ENCODE results near the gene HTATIP2. TPM values are rescaled to one million over a fixed set of nuclear protein-coding genes. Genes with fewer than 3 reads are reported as not detected.

Gene HTATIP2
- total and polyA plus RNA-seq, 9 of the 15 experiments (the other 6 are each of a cell fraction or from before 2014, with no cell fraction given) = 48.3 to 90.9 (median 64.4) TPM

DNA sequence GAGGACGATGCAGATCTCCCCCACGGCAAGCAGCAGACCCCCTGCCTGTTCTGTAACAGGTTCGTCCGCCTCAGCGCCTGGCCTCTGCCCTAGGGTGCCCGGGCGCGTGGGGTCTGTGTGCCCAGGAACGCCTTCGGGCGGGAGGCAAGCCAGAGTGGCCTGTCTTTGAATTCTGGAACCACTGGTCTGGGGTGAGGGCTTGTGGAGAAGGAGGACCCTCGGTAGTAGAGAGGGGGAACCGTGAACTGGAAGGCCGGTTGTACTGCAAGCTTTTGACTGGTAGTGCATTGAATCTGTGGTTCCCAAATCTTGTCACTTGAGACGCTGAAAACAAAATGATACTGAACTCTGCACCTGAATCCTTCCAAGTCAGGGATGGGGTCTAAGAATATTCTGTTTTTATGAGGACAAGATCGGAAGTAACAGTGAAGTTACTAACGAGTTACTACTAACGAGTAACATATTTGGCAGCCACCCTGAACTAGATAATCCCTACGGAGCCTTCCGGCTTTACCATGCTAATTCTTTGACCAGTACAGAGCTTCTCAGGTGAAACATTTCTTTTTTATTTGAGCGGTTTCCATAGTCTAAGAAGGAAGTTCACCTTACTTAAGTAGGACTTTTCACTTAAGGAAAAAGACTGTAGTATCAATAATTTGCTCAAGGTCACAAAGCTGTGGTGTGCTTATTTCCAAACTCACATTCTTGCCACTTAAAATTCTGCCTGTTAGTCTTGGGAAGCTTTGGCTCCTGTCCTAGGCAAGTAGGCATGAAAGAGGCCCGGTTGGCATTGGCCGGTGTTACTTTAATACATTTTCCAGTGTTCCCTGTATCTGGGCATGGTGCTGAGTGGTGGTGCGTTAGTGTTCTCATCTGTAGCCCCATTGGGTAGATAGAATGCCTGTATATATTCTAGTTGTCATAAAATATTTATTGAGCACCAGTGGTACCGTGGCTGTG is 24.9 kb downstream of the HTATIP2 start:
- Histone ChIP-seq H3K27ac (ENCODE audit: extremely low read depth, low read depth, low read length) (peak overlapping the region; percentile 96), H4K20me1 (replicated peaks; ENCODE audit: control insufficient read depth, insufficient read depth, low read length) (no peaks in the 10 kb centered on the region), H3K9me1 (ENCODE audit: control insufficient read depth, insufficient read depth, low read length) (no peaks in the 10 kb centered on the region), H3K4me3 (peak overlapping the region; percentile 91), H3K36me3 (ENCODE audit: control insufficient read depth, insufficient read depth, low read length) (peaks cover 45% of the 10 kb centered on the region), H3K79me2 (ENCODE audit: control insufficient read depth, insufficient read depth, low read length) (peaks cover 32% of the 10 kb centered on the region), H2AFZ (ENCODE audit: low read depth, low read length) (peak overlapping the region; percentile 100), H3K9me3 (replicated peaks; ENCODE audit: control insufficient read depth, insufficient read depth, low read depth, low read length) (no peaks in the 10 kb centered on the region), H3K4me1 (replicated peaks in 1 of 2; ENCODE audit: control insufficient read depth in 2 of 2, insufficient read depth in 2 of 2, low read length in 2 of 2) (peaks cover 0 to 10% of the 10 kb centered on the region in 2 experiments; a peak in 2 of 5 replicates), H3K9ac (ENCODE audit: insufficient read depth in 1 of 2, low read depth in 2 of 2, low read length in 2 of 2) (peak overlapping the region; percentile 95 to 97), H3K4me2 (ENCODE audit: insufficient read depth, low read length) (peak overlapping the region; percentile 96), H3K27me3 (ENCODE audit: control insufficient read depth in 2 of 2, insufficient read depth in 2 of 2, low read length in 2 of 2) (no peaks in the 10 kb centered on the region)
- in situ Hi-C loops (cut with MboI) (loop anchor here (10.0 kb wide), 1 partner anchor 216 kb away; no protein-coding TSS in a partner anchor), intact Hi-C loops (cut with micrococcal nuclease) (loop anchor here (5.0 kb wide), 3 partner anchors 54 to 224 kb away; partner anchors contain the start of gene SLC6A5)
- TSS peak; percentile 49 for BruUV-seq (replicated peaks)
- peak in 2 of 4 experiments; percentile 18 to 30 for DNase-seq (ENCODE audit: extremely low read depth in 1 of 4, low spot score in 3 of 4)
- ATAC-seq = peak; percentile 58
- CTCF ChIA-PET (ENCODE audit: low intra/inter-chr PET ratio) = interaction anchor here (1.5 to 1.8 kb wide), 2 partner anchors 55 to 222 kb away, joined by 5 to 8 read pairs; no protein-coding TSS in a partner anchor
- WGBS (ENCODE audit: insufficient coverage, low coverage, missing lambda C conversion rate) = 2% methylated on average over 25 of the region's 25 CpGs
- POLR2A ChIA-PET = interaction anchor here (0.7 to 1.8 kb wide), 4 partner anchors 9 to 221 kb away, joined by 3 to 5 read pairs (median 3); no protein-coding TSS in a partner anchor
- FAIRE-seq = peak; percentile 72
- TF ChIP-seq LARP7 (IDR thresholded peaks at IDR 0.05) (no peak), HDAC2 (IDR thresholded peaks at IDR 0.05) (0 out of 2 replicates have a peak, but pooled peaks have one; percentile 4), RAD51 (IDR thresholded peaks at IDR 0.05; ENCODE audit: borderline replicate concordance, low read depth) (no peak), TBL1XR1 (IDR thresholded peaks at IDR 0.05; ENCODE audit: low read length in 2 of 2) (no peak), ZNF143 (CRISPR knock-in tag; IDR thresholded peaks at IDR 0.05) (no peak), GABPB1 (CRISPR knock-in tag; IDR thresholded peaks at IDR 0.05) (no peak), ZNF253 (CRISPR knock-in tag; conservative IDR thresholded peaks at IDR 0.05) (no peak), SMAD2 (IDR thresholded peaks at IDR 0.05; ENCODE audit: low read depth, low read length) (no peak), CAMTA2 (CRISPR knock-in tag; conservative IDR thresholded peaks at IDR 0.05) (no peak), KAT7 (CRISPR knock-in tag; IDR thresholded peaks at IDR 0.05; ENCODE audit: borderline replicate concordance) (no peak), MCM5 (IDR thresholded peaks at IDR 0.05; ENCODE audit: low read depth) (no peak), XRCC3 (IDR thresholded peaks at IDR 0.05) (no peak), SETDB1 (IDR thresholded peaks at IDR 0.05; ENCODE audit: low read length) (no peak), FOXA3 (CRISPR knock-in tag; conservative IDR thresholded peaks at IDR 0.05 in 1 of 2, IDR thresholded peaks at IDR 0.05 in 1 of 2) (peak in 1 of 2 experiments; percentile 61; a peak in 1 of 4 replicates), CEBPG (CRISPR knock-in tag; IDR thresholded peaks at IDR 0.05) (0 out of 2 replicates have a peak, but pooled peaks have one; percentile 5), CEBPG (tag; conservative IDR thresholded peaks at IDR 0.05 in 1 of 2, IDR thresholded peaks at IDR 0.05 in 1 of 2) (no peak)
- TF ChIP-seq, protein P1, sequence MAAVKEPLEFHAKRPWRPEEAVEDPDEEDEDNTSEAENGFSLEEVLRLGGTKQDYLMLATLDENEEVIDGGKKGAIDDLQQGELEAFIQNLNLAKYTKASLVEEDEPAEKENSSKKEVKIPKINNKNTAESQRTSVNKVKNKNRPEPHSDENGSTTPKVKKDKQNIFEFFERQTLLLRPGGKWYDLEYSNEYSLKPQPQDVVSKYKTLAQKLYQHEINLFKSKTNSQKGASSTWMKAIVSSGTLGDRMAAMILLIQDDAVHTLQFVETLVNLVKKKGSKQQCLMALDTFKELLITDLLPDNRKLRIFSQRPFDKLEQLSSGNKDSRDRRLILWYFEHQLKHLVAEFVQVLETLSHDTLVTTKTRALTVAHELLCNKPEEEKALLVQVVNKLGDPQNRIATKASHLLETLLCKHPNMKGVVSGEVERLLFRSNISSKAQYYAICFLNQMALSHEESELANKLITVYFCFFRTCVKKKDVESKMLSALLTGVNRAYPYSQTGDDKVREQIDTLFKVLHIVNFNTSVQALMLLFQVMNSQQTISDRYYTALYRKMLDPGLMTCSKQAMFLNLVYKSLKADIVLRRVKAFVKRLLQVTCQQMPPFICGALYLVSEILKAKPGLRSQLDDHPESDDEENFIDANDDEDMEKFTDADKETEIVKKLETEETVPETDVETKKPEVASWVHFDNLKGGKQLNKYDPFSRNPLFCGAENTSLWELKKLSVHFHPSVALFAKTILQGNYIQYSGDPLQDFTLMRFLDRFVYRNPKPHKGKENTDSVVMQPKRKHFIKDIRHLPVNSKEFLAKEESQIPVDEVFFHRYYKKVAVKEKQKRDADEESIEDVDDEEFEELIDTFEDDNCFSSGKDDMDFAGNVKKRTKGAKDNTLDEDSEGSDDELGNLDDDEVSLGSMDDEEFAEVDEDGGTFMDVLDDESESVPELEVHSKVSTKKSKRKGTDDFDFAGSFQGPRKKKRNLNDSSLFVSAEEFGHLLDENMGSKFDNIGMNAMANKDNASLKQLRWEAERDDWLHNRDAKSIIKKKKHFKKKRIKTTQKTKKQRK (IDR thresholded peaks at IDR 0.05; ENCODE audit: borderline replicate concordance, low read depth, low read length) = no peak
- TF ChIP-seq, protein P2, sequence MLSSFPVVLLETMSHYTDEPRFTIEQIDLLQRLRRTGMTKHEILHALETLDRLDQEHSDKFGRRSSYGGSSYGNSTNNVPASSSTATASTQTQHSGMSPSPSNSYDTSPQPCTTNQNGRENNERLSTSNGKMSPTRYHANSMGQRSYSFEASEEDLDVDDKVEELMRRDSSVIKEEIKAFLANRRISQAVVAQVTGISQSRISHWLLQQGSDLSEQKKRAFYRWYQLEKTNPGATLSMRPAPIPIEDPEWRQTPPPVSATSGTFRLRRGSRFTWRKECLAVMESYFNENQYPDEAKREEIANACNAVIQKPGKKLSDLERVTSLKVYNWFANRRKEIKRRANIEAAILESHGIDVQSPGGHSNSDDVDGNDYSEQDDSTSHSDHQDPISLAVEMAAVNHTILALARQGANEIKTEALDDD (IDR thresholded peaks at IDR 0.05) = peak; percentile 93

Measured in K562 (cell line).